ENCODE measurements around the gene SWAP70.
"Not testable (repeated sequence)": the region's sequence is repeated elsewhere in the genome, so short reads cannot be mapped to it uniquely, and the experiment has no call there.

GRCh38 chr11:9622353-9622752 is 41.5 kb upstream of the SWAP70 start:
- TF ChIP-seq CTCF (conservative IDR thresholded peaks at IDR 0.05; ENCODE audit: low read depth in 2 of 2); EZH2 (IDR thresholded peaks at IDR 0.05; ENCODE audit: low read depth, unreplicated experiment): not testable (repeated sequence)
